OCI-LY1 (cell line): Measurements from ENCODE around the gene WWOX.

Source experiments
- CTCF ChIP-seq: fragments of 200-600 bp; sonication (generic), shearing (Covaris generic); IDR thresholded peaks from 2 replicates; pipeline ENCODE4 v1.5.1; 2017; ENCODE audit warnings: mild to moderate bottlenecking, antibody characterized with exemption, low read length, moderate library complexity, mixed read lengths
- EZH2 ChIP-seq: fragments of 200-600 bp; sonication (generic), shearing (Covaris generic); IDR thresholded peaks from 2 replicates; pipeline ENCODE4 v1.8.0; 2017; ENCODE audit warnings: borderline replicate concordance, mixed run types, mild to moderate bottlenecking, antibody characterized with exemption, low read length, moderate library complexity, mixed read lengths

- TF ChIP-seq CTCF (no peak), EZH2 (no peak)
Measured at GRCh38 chr16:78434401-78434800, 334.9 kb downstream of the WWOX start.
